Suprapubic skin (tissue), 4 donors: ENCODE measurements around the gene PPRC1.

Source experiments
- EP300 ChIP-seq: sonication (generic); formaldehyde crosslinking; IDR thresholded peaks from one replicate; pipeline ENCODE4 v1.6.1; 2017; ENCODE audit warnings: antibody characterized with exemption
- POLR2A ChIP-seq, 2 donors: fragments of 450-650 bp; IDR thresholded peaks; one replicate each; pipeline ENCODE4 v1.6.1; 2017; ENCODE audit warnings: antibody characterized with exemption in 2 of 2, mild to moderate bottlenecking in 2 of 2, moderate library complexity in 2 of 2
- POLR2AphosphoS5 ChIP-seq, 3 donors: sonication (generic); formaldehyde crosslinking; IDR thresholded peaks; one replicate each; pipeline ENCODE4 v1.6.1; 2017; ENCODE audit warnings: antibody characterized with exemption in 3 of 3
- TF ChIP-seq, protein P1 (sequence below), 2 donors: fragments of 200-600 bp in 1 of 2; fragments of 450-650 bp in 1 of 2; sonication (generic) in 1 of 2; IDR thresholded peaks; one replicate each; pipeline ENCODE4 v1.5.1; 2016 to 2019; ENCODE audit warnings: antibody characterized with exemption in 2 of 2, mild to moderate bottlenecking in 1 of 2, moderate library complexity in 1 of 2

DNA sequence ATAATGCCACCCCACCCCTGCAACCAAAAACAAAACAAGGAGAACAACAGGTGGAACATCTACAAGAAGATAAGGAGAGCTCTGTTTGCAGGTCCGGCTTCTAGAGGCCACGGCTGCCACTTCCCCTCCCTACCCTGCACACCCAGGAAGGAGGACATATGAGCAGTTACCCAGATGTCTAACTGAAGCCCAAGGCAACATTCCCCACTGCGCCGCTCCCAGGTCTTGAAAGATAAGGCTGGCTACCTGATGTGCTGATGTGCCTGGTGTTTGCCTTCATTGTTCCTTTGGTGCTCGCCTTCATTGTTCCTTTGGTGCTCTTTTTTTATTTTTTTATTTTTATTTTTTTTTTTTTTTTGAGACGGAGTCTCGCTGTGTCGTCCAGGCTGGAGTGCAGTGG, 46.6 kb upstream of the PPRC1 start:
- TF ChIP-seq POLR2A (IDR thresholded peaks at IDR 0.05): no peak
- TF ChIP-seq, protein P1, sequence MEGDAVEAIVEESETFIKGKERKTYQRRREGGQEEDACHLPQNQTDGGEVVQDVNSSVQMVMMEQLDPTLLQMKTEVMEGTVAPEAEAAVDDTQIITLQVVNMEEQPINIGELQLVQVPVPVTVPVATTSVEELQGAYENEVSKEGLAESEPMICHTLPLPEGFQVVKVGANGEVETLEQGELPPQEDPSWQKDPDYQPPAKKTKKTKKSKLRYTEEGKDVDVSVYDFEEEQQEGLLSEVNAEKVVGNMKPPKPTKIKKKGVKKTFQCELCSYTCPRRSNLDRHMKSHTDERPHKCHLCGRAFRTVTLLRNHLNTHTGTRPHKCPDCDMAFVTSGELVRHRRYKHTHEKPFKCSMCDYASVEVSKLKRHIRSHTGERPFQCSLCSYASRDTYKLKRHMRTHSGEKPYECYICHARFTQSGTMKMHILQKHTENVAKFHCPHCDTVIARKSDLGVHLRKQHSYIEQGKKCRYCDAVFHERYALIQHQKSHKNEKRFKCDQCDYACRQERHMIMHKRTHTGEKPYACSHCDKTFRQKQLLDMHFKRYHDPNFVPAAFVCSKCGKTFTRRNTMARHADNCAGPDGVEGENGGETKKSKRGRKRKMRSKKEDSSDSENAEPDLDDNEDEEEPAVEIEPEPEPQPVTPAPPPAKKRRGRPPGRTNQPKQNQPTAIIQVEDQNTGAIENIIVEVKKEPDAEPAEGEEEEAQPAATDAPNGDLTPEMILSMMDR (IDR thresholded peaks at IDR 0.05): no peak
- no peak for TF ChIP-seq POLR2AphosphoS5 (IDR thresholded peaks at IDR 0.05)
- TF ChIP-seq EP300: no peak
